SK-N-SH treated with all-trans-retinoic acid at 6 μM for 48 hours (cell line): Measurements from ENCODE around the gene MED16.

ENCODE experiments used
- TCF4 ChIP-seq: fragments of 250-450 bp; sonication (Bioruptor Pico); IDR thresholded peaks from 2 replicates; pipeline ENCODE4 v1.8.0; 2021; ENCODE audit warnings: mild to moderate bottlenecking, moderate library complexity, borderline replicate concordance
- ZFP3 ChIP-seq: fragments of 250-450 bp; sonication (Bioruptor Pico); IDR thresholded peaks from 2 replicates; pipeline ENCODE4 v1.5.0; 2020; ENCODE audit warnings: mild to moderate bottlenecking, moderate library complexity
- ZFP30 ChIP-seq: fragments of 450-650 bp; formaldehyde crosslinking; IDR thresholded peaks from 2 replicates; pipeline ENCODE4 v1.5.0; 2022; ENCODE audit warnings: mild to moderate bottlenecking, moderate library complexity
- TF ChIP-seq, protein P1 (sequence below): fragments of 250-450 bp; sonication (Bioruptor Pico); IDR thresholded peaks from 2 replicates; pipeline ENCODE4 v1.5.0; 2020; ENCODE audit warnings: mild to moderate bottlenecking, moderate library complexity
- TF ChIP-seq, protein P2 (sequence below): fragments of 250-450 bp; sonication (Bioruptor Pico); IDR thresholded peaks from 2 replicates; pipeline ENCODE4 v1.8.0; 2020; ENCODE audit warnings: mild to moderate bottlenecking, moderate library complexity, borderline replicate concordance

DNA sequence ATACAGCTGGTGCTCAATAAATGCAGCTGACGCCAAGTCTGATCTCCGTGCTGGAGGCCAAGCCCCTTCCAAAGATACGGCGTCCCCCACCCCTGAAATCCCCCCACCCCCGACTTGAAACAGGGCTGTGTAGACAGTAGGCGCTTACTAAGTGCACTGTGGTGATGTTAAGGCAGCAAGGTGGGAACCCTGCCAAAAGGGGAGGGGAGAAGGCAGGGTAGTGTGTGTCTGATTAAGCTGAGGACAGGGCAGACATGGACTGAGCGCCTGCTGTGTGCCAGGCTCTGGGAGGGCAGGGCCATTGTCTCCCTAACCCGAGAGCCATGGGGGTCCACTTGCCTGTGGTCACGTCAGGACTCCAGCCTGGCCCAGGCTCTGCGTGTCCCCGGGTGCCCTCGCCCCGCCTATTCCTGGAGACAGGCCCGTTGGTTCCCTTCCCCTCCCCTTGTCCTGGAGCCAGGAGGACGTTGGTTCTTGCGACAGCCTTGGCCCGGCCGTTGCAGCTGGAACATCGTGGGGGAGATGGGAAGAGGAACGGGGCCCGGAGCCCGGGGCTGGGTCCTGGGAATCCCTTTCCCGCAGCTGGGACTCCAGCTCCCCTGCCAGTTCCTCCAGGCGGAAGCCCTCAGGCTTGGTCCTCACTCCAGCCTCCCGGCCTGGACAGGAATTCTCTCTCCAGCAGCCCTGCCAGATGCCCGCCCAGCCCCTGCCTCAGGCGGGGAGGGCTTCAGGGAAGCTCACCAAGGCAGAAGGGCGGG, 42.6 kb downstream of the MED16 start:
- TF ChIP-seq, protein P1, sequence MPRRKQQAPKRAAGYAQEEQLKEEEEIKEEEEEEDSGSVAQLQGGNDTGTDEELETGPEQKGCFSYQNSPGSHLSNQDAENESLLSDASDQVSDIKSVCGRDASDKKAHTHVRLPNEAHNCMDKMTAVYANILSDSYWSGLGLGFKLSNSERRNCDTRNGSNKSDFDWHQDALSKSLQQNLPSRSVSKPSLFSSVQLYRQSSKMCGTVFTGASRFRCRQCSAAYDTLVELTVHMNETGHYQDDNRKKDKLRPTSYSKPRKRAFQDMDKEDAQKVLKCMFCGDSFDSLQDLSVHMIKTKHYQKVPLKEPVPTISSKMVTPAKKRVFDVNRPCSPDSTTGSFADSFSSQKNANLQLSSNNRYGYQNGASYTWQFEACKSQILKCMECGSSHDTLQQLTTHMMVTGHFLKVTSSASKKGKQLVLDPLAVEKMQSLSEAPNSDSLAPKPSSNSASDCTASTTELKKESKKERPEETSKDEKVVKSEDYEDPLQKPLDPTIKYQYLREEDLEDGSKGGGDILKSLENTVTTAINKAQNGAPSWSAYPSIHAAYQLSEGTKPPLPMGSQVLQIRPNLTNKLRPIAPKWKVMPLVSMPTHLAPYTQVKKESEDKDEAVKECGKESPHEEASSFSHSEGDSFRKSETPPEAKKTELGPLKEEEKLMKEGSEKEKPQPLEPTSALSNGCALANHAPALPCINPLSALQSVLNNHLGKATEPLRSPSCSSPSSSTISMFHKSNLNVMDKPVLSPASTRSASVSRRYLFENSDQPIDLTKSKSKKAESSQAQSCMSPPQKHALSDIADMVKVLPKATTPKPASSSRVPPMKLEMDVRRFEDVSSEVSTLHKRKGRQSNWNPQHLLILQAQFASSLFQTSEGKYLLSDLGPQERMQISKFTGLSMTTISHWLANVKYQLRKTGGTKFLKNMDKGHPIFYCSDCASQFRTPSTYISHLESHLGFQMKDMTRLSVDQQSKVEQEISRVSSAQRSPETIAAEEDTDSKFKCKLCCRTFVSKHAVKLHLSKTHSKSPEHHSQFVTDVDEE: no peak
- TF ChIP-seq, protein P2, sequence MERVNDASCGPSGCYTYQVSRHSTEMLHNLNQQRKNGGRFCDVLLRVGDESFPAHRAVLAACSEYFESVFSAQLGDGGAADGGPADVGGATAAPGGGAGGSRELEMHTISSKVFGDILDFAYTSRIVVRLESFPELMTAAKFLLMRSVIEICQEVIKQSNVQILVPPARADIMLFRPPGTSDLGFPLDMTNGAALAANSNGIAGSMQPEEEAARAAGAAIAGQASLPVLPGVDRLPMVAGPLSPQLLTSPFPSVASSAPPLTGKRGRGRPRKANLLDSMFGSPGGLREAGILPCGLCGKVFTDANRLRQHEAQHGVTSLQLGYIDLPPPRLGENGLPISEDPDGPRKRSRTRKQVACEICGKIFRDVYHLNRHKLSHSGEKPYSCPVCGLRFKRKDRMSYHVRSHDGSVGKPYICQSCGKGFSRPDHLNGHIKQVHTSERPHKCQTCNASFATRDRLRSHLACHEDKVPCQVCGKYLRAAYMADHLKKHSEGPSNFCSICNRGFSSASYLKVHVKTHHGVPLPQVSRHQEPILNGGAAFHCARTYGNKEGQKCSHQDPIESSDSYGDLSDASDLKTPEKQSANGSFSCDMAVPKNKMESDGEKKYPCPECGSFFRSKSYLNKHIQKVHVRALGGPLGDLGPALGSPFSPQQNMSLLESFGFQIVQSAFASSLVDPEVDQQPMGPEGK (CRISPR knock-in tag): no peak
- TF ChIP-seq ZFP3 (CRISPR knock-in tag) (no peak), TCF4 (CRISPR knock-in tag) (no peak), ZFP30 (no peak)
